DND-41 (cell line): ENCODE measurements around the gene ADI1.
A peak's percentile ranks its signal among the peaks of the same experiment; 100 is the strongest.

Source experiments
- ATAC-seq: fragments of 200-7000 bp; cut with Tn5 transposase; 3 replicates; pipeline ENCODE4 v1.9.1; 2021; ENCODE audit warnings: low read depth; ENCODE audit not compliant: insufficient read depth
- DNase-seq: peaks from one replicate; pipeline ENCODE4 v3.0.0-alpha.2; 2020
- H2AFZ ChIP-seq: 2 replicates; pipeline ENCODE4 v1.6.0; 2012; ENCODE audit warnings: low read depth, low read length
- H3K27ac ChIP-seq: 2 replicates; pipeline ENCODE4 v1.5.1; 2012; ENCODE audit warnings: low read length, inconsistent platforms
- H3K27me3 ChIP-seq: fragments of 200-600 bp; sonication (generic); 2 replicates; pipeline ENCODE4 v1.6.0; 2012; ENCODE audit warnings: low read length, mild to moderate bottlenecking, inconsistent platforms; ENCODE audit not compliant: insufficient read depth, poor library complexity
- H3K36me3 ChIP-seq: 2 replicates; pipeline ENCODE4 v1.5.1; 2012; ENCODE audit warnings: low read length, inconsistent platforms; ENCODE audit not compliant: insufficient read depth
- H3K4me1 ChIP-seq: 2 replicates; pipeline ENCODE4 v1.5.1; 2012; ENCODE audit warnings: mild to moderate bottlenecking, low read length; ENCODE audit not compliant: insufficient read depth
- H3K4me2 ChIP-seq: 2 replicates; pipeline ENCODE4 v1.6.0; 2012; ENCODE audit warnings: mild to moderate bottlenecking, moderate library complexity, low read length, inconsistent platforms; ENCODE audit not compliant: insufficient read depth
- H3K4me3 ChIP-seq, 2 experiments: fragments of 200-600 bp in 1 of 2; shearing (Covaris generic) in 1 of 2; 2 replicates each; pipeline ENCODE4 v1.5.1; 2012 to 2016; ENCODE audit warnings: inconsistent platforms in 2 of 2, low read length in 2 of 2, mild to moderate bottlenecking in 2 of 2, low read depth in 1 of 2, moderate library complexity in 1 of 2
- H3K79me2 ChIP-seq: 2 replicates; pipeline ENCODE4 v1.6.0; 2012; ENCODE audit warnings: low read length, inconsistent platforms; ENCODE audit not compliant: insufficient read depth
- H3K9ac ChIP-seq: 2 replicates; pipeline ENCODE4 v1.6.0; 2012; ENCODE audit warnings: low read depth, mild to moderate bottlenecking, inconsistent platforms, low read length, moderate library complexity
- H3K9me3 ChIP-seq: 2 replicates; pipeline ENCODE4 v1.5.1; 2012; ENCODE audit warnings: low read length, moderate library complexity, mild to moderate bottlenecking, inconsistent platforms; ENCODE audit not compliant: insufficient read depth, severe bottlenecking
- H4K20me1 ChIP-seq: 2 replicates; pipeline ENCODE4 v1.6.0; 2012; ENCODE audit warnings: low read length; ENCODE audit not compliant: insufficient read depth
- EZH2 ChIP-seq: IDR thresholded peaks from 3 replicates; pipeline ENCODE4 v1.6.1; 2012; ENCODE audit warnings: borderline replicate concordance, low read depth, mild to moderate bottlenecking, moderate library complexity, low read length, inconsistent platforms; ENCODE audit not compliant: severe bottlenecking
- TF ChIP-seq, protein P1 (sequence below): IDR thresholded peaks from 2 replicates; pipeline ENCODE4 v1.5.1; 2012; ENCODE audit warnings: borderline replicate concordance, low read length, moderate library complexity, mild to moderate bottlenecking; ENCODE audit not compliant: poor library complexity, severe bottlenecking; ENCODE audit errors: extremely low read depth

ADI1 gene

DNA sequence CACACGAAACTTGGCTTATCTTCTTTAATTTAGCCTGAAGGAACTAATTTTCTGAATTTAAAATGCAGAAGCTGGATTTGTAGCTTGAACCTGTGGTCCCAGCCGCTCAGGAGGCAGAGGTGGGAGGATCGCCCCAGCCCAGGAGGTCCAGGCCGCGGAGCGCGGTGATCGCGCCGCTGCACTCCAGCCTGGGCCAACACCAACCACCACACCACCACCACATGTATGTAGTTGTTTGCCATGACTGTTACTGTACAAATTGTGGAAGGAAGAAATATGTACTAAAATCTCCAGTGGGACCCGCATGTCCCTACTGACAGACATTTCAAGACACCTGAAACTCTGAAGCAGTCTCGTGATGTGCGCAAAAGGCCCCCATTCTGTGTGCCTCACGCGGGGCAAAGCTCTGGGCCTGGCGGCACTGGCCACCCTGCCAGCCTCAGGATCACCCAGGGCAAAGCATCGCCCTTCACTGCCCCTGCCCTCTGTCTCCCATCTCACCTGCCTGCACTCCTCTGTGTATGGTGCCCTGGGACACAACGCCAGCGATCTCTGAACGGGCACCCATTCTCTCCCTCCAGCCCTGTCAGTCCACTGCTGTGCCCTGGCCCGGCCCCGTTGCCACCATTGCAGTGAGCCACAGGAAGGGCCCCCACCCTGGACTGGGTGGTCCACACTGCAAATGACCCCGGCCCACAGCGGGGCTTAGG is 10.1 kb upstream of the ADI1 start:
- Histone ChIP-seq H4K20me1 (no peaks in the 10 kb centered on the region), H2AFZ (no peak overlapping the region), H3K36me3 (no peaks in the 10 kb centered on the region), H3K27me3 (no peaks in the 10 kb centered on the region), H3K9me3 (no peaks in the 10 kb centered on the region), H3K79me2 (no peaks in the 10 kb centered on the region), H3K9ac (no peak overlapping the region), H3K27ac (no peak overlapping the region), H3K4me1 (no peaks in the 10 kb centered on the region), H3K4me2 (no peak overlapping the region), H3K4me3 (no peak overlapping the region)
- peak; percentile 1 for DNase-seq
- TF ChIP-seq, protein P1, sequence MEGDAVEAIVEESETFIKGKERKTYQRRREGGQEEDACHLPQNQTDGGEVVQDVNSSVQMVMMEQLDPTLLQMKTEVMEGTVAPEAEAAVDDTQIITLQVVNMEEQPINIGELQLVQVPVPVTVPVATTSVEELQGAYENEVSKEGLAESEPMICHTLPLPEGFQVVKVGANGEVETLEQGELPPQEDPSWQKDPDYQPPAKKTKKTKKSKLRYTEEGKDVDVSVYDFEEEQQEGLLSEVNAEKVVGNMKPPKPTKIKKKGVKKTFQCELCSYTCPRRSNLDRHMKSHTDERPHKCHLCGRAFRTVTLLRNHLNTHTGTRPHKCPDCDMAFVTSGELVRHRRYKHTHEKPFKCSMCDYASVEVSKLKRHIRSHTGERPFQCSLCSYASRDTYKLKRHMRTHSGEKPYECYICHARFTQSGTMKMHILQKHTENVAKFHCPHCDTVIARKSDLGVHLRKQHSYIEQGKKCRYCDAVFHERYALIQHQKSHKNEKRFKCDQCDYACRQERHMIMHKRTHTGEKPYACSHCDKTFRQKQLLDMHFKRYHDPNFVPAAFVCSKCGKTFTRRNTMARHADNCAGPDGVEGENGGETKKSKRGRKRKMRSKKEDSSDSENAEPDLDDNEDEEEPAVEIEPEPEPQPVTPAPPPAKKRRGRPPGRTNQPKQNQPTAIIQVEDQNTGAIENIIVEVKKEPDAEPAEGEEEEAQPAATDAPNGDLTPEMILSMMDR, result no peak
- TF ChIP-seq EZH2, result no peak
- ATAC-seq, result no peak

DNA sequence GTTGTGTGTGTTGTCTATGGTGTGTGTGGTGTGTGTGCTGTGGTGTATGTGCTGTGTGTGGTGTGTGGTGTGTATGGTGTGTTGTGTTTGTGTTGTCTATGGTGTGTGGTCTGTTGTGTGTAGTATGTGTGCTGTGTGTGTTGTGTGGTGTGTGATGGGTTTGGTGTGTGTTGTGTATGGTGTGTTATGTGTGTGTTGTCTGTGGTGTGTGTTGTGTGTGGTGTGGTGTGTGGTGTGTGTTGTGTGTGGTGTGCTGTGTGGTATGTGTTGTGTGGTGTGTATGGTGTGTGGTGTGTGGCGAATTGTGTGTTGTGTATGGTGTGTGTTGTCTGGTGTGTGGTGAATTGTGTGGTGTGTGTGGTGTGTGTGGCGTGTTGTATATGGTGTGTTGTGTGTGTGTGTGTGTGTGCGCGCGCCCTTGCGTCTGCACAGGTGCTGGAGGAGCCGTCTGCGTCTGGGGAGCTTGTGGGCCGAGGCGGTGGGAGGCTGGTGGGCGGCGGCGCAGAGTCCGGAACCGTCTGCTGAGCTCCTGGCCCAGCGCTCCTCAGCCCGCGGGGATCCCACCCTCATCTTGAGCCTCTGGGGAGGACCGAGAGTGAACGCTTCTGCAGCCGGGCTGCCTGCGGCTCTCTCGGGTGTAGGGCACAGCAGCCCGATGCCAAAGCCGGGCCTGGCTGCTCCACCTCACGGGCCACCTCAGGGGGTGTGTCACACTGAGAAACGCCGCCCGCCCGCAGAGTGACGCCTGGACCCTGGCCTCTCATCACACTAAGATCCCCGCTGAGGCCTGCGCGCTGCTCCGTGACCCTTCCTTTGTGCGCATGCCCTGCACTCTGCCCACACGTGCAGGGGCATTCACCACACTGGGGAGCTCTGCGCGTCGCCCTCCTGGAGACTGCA is 8.8 kb upstream of the ADI1 start:
- DNase-seq, result peak; percentile 1
- no peaks in the 10 kb centered on the region for H3K4me1 ChIP-seq
- no peak overlapping the region for H3K4me3 ChIP-seq
- no peak overlapping the region for H3K27ac ChIP-seq
- no peaks in the 10 kb centered on the region for H4K20me1 ChIP-seq
- no peaks in the 10 kb centered on the region for H3K9me3 ChIP-seq
- ATAC-seq, result peak; percentile 47; the same call in 2 of the 3 replicates
- no peaks in the 10 kb centered on the region for H3K36me3 ChIP-seq
- TF ChIP-seq, protein P1, result no peak
- no peak for TF ChIP-seq EZH2
- H2AFZ ChIP-seq, result no peak overlapping the region
- H3K79me2 ChIP-seq, result no peaks in the 10 kb centered on the region
- no peak overlapping the region for H3K4me2 ChIP-seq
- H3K27me3 ChIP-seq, result no peaks in the 10 kb centered on the region
- no peak overlapping the region for H3K9ac ChIP-seq

DNA sequence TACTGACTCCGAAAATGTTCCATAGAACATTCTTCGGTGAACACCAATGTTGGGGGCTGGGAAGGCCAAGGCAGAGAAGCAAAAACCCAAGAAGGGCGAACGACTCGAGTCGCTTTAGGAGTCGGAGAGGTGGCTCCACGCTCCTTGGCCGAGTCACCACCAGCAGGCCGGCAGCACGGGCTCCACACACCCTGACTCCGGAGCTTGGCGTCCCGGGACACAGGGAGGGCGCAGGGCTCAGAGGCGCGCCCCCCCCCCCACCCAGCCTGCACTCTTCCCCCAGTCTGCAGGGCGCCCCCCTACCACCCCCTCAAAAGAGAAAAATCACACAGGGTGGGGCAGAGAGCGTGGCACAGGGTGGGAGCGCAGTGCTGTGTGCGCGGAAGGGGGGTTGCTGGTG is 7.5 kb upstream of the ADI1 start:
- no peak overlapping the region for H3K4me2 ChIP-seq
- no peak overlapping the region for H2AFZ ChIP-seq
- H3K9ac ChIP-seq, result no peak overlapping the region
- H3K27me3 ChIP-seq, result no peaks in the 10 kb centered on the region
- H3K9me3 ChIP-seq, result no peaks in the 10 kb centered on the region
- H3K4me1 ChIP-seq, result 0 out of 2 replicates have a peak, but pooled peaks cover under 1% of the 10 kb centered on the region
- H4K20me1 ChIP-seq, result no peaks in the 10 kb centered on the region
- TF ChIP-seq EZH2, result no peak
- TF ChIP-seq, protein P1, result no peak
- H3K27ac ChIP-seq, result no peak overlapping the region
- H3K36me3 ChIP-seq, result no peaks in the 10 kb centered on the region
- no peaks in the 10 kb centered on the region for H3K79me2 ChIP-seq
- no peak overlapping the region for H3K4me3 ChIP-seq
- no peak for DNase-seq
- no peak for ATAC-seq
